Measurements from ENCODE around the gene SUSD4.
"Not testable (repeated sequence)": the region's sequence is repeated elsewhere in the genome, so short reads cannot be mapped to it uniquely, and the experiment has no call there.

Gene SUSD4

DNA sequence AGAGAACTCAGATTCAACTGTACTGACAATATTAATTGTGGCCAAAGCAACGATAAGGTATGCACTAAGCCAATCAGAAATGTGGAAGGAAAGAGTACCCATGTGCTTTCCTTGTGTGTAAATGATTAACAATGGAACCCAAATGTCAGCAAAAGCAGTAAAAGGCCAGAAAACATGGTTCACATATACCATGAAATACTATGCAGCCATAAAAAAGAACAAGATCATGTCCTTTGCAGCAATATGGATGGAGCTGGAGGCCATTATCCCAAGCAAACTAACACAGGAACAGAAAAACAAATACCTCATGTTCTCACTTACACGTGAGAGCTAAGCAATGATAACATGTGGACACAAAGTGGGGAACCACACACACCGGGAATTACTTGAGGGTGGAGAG is 78.5 kb downstream of the SUSD4 start:
- no peak for DNase-seq

DNA sequence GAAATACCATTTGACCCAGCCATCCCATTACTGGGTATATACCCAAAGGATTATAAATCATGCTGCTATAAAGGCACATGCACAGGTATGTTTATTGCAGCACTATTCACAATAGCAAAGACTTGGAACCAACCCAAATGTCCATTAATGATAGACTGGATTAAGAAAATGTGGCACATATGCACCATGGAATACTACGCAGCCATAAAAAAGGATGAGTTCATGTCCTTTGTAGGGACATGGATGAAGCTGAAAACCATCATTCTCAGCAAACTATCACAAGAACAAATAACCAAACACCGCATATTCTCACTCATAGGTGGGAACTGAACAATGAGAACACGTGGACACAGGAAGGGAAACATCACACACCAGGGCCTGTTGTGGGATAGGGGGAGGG is 80.3 kb downstream of the SUSD4 start:
- not testable (repeated sequence) for DNase-seq

DNA sequence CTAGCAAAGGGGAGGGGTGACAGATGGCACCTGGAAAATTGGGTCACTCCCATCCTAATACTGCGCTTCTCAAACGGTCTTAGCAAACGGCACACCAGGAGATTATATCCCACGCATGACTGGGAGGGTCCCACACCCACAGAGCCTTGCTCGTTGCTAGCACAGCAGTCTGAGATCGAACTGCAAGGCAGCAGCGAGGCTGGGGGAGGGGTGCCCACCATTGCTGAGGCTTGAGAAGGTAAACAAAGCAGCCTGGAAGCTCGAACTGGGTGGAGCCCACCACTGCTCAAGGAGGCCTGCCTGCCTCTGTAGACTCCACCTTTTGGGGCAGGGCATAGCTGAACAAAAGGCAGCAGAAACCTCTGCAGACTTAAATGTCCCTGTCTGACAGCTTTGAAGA is 85.7 kb downstream of the SUSD4 start:
- not testable (repeated sequence) for DNase-seq

DNA sequence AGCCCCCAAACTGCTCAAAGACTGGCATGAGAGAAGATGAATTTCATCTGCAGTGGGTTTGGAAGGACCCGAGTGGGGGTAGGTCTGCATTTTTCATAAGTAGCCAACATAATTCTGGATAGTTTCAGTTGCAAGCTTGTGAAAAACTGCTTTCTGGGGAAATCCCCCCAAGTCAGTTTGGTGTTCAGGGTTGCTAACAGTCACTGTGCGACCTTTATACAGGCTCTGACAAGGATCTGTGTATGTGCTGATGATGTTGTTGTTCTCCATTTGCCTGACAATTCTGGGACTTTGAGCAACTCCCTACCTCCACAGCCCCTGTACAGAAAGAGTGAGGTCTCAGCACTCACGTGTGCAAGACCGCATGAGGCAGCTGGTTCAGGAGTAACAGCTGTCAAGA is 87.9 kb downstream of the SUSD4 start:
- no peak for DNase-seq

DNA sequence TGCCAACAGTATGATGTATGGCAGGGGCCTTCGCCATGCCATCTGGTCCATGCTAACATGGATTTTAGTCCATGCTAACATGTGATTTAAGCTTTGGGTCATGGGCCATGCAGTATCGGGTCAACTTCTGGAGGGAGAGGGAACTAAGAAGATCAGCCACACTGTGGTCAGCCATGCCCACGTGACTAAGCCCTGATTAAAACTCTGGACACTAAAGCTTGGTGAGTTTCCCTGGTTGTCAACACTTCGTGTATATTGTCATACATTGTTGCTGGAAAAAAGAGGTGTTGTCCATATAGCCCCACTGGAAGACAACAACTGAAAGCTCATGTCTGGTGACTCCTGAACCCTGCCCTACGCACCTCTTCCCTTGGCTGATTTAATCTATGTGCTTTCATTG is 90.5 kb downstream of the SUSD4 start:
- DNase-seq: no peak

DNA sequence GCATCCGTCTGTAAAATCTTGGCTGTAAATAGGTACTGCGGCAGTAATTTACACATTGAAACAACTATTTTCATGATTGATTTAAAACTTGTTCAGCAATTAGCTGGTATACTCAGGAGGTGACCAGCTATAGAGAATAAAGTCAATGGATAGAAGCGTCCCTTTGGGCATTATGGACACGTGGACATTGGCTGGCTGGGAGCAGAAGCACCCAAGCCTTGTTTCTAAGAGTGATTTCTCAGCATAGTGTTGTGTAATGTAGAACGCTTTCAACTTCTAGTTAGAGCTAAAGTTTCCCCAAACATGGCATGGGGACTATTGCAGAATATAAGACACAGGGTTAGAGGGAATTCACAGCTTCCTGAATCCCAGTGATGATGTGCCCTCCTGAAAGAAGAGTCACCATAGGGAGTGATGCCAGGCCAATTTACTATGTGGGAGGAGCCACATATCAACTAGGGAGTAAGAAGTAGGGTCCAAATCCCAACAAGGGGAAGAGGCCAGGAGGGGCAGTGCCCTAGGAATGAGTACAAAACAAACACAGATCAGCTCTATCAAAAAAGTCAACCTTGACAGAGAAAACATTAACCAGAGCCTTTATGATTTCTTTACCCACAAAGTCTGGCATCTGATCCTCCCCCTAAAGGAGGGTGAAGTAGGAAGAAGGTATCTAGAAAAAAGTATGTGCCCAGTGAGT is 92.7 kb downstream of the SUSD4 start:
- no peak for DNase-seq

DNA sequence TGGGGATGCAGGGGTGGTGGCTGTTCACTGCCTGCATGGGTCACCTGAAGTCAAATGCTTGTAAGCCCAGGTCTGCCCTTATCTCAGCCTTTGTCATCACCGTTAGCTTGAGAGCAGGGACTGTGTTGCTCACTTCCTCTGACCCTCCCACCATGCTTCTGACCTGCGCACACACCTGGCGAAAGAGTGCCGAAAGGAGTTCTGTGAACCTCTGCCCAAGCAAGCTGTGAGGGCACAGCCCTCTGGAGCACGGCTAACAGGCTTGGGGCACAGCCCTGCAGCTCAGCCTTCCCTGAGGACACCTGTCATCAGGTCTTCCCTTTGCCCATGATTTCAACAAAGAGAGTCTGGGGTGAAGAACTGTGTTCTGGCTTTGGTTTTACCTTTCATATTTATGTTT is 93.8 kb downstream of the SUSD4 start:
- no peak for DNase-seq

DNA sequence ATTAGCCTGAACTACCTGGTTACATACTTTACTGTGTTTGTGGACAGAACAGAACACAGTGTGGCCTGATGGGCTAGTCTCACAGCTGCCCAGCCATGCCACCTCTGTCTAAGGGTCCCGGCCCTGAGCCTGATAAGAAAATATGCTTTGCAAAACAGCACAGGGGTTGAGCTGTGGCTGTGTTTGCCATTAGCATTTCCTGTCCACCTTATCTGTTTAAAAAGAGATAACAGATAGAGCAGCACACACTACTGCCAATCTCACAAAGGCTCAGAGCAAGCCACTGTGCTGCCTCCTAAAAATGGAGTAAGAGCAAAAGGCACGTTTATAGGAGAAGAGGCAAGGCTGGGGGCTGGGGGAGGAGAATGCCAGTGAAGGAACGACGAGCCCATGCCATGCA is 95.0 kb downstream of the SUSD4 start:
- DNase-seq: no peak

DNA sequence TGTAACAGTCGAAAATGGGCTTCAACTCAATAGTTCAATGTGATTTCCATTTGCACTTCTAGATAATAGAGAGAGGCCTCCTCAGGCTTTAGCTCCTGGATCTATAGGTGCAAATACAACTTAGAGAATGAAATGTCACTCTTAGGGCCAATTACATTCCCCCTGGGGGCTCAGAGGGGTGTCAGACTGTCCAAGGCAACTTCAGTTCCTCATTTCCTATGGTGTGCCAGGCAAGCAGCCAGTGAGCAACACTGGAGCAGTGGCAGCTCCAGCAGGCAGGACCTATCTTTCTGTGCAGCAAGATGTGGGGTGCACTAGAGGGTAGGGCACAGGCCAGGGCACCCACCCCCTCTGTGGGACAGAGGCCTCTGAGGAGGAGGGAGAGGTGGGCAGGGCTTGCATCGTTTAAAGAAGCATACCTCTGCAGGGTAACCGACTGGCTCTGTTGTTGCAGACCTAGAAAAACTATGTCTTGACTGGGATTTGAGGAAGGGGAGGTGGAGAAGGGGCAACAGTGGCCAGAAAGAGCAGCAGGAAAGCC is 97.3 kb downstream of the SUSD4 start:
- no peak for DNase-seq

DNA sequence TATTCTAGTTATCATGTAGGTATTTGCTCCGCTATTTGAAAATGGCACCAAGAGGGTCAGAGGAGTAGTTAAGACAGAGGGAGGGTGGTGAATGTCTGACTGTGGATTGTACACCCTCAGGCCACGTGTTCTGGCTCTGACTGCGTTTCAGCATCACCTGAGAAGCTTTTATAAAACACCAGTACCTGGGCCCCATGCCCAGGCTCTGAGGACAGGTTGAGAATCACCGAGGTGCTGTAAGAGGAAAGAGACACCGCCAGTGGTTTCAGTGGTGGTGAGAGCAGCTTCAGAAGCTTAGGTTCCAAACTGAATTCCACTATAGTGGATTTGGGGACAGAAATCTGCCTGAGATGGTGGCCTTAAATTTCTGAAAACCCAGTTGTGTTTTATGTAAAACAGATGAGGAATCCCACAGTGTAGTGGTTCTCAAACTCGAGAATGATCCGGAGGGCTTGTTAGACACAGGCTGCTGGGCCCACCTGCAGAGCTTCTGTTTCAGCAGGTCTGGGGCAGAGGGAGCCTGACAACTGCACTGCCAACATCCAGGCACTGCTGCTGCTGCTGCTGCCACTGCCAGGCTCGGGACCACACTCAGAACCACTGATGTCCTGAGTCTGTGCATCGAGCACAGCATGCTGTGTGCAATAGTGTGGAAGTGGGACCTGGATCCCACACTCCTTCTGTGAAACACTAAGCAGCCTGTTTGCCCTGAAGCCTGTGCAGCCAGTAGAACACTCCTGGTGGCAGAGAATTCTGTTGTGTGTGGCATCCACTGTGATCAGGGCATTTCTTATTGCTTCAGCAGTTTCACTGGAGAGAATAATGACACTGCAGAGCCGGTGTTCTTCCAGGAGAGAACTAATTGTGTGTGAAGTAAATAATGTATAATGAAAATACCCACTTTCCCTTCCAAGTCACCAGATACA is 98.7 kb downstream of the SUSD4 start:
- DNase-seq: no peak

DNA sequence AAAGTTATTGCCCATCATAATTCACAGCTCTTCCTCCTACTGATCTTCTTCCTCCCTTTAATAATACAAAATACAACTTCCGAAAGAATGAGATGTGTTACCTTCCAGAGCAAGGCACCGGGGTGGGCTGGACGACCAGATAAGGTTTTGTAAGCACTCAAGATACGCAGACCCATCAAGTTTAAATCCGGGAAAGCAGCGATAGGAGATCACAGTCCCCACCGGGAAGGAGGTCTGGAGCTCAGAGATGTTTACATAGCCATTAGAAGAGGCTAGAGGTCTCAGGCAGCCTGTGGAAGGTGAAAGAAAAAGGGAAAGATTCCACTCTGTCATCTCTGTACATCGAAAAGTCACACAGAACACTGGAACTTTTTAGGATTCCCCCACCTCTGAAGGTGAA is 99.4 kb downstream of the SUSD4 start:
- DNase-seq: no peak

DNA sequence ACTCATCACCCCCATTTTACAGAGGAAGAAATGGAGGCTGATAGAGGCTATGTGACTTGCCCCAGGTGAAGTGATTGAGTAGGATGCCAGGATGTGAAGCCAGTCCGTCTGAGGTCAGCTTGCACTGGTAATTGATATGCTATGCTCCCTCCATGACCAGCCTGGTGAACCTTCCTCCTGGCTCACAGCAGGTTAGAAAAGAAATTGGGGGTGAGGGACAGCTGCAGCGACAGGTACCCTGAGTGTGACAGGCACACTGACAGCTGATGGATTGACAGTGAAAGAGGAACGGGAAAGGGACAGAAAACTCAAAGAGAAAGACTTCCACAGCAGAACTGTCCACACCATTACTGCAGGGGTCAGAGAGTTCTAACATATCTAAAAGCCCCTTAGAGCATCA is 102.1 kb downstream of the SUSD4 start:
- DNase-seq: no peak

DNA sequence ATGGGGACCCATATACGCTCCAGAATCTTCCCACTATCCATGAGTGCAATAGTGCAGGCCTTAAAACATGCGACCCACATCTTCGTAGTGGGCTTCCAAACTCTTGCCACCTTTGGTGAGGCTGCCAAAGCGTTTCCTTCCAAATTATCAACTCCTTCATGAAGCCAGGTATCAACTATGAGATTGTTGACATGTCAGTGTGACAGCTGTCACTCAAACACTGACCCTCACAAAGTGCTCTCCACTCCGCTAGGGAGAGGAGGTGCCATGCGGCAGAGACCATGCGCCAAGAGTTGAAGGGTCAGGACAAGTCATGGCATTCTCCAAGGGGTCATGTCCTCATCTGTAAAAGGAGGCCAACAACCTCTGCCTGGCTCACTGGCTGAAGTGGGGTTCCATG is 103.3 kb downstream of the SUSD4 start:
- no peak for DNase-seq

DNA sequence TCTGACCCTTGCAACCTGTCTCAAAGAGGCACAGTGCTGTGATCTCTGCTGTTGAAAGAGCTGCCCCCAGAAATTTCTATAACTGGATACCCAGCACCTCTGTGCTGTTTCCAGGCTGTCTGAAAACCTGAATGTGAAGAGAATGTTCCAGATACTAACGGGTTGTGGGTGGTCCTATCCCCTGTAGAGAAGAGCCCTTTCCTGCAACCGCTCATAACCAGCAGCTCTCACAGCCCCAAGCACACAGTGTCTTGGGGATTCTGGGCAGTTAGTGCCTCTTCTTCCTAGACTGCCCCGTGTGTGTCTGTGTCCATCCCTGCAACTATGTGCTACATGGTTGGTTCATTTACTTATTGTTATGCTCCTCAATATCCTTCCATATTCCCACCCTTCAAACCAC is 104.5 kb downstream of the SUSD4 start:
- DNase-seq: no peak

DNA sequence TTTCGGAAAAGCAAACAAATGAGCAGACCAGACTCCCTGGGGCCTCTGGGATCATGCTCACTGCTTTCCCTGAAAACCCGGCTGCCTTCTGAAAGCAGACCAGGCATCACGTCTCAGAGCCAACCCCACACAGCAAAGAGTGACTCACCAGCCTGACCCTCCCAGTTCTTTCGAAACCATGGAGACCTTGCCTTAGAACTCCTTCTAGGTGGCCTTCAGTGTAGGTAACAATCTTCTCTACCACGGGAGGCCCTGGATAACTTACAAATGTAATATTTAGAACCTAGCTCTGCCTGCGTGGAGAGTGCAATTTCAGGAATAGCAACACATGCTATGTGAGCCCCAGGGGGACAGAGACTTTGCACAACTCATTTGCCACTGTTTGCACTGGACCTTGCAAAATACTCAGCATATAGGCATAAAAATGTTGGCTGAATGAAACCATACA is 105.2 kb downstream of the SUSD4 start:
- no peak for DNase-seq

DNA sequence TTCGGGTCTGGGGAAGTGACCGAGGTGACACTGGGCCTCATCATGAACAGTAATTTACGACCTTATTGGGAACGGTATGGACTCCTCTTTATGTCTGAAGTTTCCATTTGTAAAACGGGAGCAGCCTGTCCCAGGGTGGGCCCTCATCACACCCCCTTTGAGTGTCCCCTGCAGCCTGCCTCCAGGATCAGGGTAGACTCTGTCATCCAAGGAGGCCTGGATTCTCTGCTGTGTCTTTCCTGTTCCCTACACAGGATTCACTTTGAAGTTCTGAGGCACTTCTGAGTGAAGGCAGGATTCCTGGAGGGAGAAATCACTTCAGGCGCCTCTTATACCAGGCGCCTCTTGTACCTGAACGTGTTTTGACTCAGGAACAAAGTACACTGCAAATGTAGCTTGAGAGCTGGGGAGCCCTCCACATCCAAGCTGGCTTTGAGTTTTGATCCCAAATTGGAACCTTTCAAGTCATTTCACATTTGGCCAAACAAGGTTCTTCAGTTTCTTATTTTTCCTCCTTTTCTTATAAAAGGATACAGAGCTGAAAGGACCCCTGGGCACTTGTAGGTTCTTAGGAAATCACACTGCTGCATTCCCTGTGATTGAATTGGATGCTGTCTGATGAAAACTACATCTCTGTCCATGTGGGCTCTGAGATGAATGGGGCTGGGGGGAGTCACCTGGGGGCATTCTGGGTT is 106.0 kb downstream of the SUSD4 start:
- no peak for DNase-seq

DNA sequence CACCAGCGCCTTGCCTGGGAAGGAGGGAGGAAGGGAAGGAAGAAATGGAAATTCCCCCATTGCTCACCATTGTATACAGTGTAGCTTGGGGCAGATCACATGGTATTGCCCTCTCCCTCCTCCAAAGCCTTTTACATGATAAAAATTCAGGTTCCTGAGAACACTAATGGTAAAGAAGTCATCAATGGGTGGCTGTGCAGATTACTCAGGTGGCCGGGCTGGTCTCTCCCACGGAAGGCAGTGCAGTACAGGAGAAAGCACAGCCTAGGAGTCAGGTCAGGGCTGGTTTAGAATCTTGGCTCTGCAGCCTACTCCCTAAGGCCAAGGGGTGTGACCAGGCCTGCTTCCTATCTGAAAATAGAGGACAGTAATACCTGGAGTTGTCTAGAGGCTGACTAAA is 107.9 kb downstream of the SUSD4 start:
- DNase-seq: no peak

DNA sequence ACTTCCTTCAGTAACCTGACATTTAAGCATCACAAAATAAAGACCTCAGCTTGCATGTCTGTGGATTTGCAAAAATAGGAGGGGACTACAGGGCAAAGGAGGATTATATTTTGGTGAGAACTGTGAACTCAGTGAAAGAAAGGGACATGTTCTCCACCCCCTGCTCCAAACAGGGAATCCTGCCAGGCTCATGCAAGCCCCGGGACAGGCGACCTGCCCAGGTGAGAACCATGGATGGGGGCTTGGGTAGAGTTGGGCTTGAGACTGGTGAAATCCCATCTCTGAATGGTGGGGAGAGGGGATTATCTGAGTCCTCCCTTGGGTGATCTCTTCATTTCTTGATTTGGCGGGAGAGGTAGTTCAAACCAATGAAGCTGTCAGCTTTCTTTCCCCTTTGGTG is 110.1 kb downstream of the SUSD4 start:
- no peak for DNase-seq

DNA sequence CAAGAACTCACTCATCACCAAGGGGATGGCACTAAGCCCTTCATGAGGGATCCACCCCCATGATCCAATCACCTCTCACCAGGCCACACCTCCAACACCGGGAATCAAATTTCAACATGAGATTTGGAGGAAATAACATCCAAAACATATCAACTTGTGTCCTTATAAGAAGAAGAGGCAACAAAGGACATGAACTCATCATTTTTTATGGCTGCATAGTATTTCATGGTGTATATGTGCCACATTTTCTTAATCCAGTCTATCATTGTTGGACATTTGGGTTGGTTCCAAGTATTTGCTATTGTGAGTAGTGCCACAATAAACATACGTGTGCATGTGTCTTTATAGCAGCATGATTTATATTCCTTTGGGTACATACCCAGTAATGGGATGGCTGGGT is 112.6 kb downstream of the SUSD4 start:
- not testable (repeated sequence) for DNase-seq

DNA sequence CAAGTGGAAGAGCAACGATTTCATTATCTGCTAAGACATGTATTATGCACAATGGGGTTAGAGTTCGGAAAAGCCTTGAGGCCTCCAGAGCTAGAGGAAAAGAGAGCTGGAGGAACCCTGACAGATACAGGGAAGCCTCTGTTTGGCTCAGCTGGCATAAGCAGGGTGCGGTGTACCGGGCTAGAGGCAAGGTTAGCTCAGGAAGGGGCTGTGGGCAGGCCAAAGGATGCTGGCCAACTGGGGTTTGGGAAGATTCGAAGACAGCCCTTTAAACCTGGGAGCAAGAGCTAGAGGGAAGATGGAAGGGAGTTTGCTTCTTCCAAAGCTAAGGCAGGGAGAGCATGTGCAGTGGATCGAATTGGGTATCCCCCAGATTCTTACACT is 113.4 kb downstream of the SUSD4 start:
- no peak for DNase-seq

DNA sequence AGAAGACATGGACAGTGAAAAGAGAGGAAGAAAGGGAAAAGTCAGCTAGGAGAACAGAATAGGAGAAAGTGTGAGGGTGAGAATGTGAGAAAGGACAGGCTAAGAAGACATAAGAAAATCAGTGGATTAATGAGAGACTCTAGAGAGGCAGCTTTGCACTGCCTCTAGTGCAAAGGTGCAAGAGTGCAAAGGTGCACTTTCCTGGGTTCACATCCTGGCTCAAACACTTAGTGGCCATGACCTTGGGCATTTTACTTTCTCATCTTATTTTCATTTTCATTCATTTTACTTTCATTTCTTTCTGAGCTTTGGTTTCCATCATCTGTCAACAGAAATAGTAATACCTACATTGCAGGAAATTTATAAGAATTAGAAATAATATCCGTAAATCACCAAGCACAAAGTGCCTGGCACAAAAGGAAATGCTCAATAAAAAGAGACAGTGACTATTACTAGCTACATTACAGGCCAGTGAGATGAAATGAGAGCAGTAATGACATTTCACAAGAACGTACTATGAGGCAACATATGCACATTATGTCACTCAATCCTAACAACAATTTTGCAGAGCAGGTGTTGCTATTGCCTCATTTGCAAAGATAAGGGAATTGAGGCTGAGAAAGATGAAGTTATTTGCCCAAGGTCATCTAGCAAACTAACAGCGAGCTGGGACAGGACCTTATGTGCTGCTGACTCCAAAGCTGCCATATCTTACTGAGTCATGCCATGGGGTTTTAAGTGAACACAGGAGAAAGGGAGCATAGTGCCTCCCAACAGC is 113.9 kb downstream of the SUSD4 start:
- no peak for DNase-seq

DNA sequence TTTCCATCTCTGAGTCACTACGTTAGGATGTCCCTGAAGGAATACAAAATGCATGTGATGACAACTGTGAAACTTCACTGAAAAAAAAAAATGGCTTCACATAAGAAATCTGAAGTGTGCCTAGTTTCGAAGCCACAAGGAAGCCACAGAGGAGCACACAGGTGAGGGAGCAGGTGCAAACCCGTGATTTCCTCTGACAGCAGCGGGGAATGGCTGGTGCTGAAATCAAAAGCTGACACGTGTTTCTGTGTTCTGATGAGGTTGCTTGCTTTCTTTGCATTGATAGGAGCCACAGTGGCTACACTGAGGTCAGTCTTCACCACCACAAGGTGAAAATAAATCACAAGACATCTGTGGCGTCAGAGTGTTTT is 115.2 kb downstream of the SUSD4 start:
- no peak for DNase-seq

Measured in activated CD8-positive, alpha-beta memory T cell treated with anti-CD3 and anti-CD28 coated beads, Interleukin-2, amount 50 U/mL, for 4 hours (primary cell).